Measurements from ENCODE around the gene CLEC16A.

CLEC16A gene

GRCh38 chr16:11171757-11172299 lies 227.5 kb downstream of the CLEC16A start:
- no peak for DNase-seq (ENCODE audit: low read depth in 1 of 2, low spot score in 1 of 2)
- in situ Hi-C loops (cut with HindIII; ENCODE audit: low pct_unique_long_range_greater_than_20kb, low sequenced_read_pairs): no loop called here
- TF ChIP-seq JUND (IDR thresholded peaks at IDR 0.05; ENCODE audit: low read depth): no peak

DNA sequence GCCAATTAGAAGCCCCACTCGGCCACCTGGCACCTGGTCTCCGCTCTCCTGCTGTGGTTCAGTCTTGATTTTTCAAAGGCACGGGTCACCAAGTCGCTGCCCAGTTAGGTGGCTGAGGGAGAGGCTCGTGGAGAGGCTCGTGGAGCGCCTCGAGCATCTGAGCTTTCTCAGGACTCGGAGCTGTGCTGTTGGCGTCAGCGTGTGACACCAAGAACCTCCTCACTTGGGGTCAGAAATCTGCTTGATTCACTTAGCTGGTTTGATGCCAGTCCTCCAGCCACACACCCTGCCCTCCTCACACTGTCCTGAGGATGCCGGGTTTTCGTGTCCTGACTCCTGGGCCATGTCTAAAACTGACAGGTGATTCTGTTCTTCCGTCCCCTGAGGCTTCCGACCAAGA lies 229.1 kb downstream of the CLEC16A start:
- DNase-seq (ENCODE audit: low read depth in 1 of 2, low spot score in 1 of 2): no peak
- TF ChIP-seq JUND (IDR thresholded peaks at IDR 0.05; ENCODE audit: low read depth): no peak
- in situ Hi-C loops (cut with HindIII; ENCODE audit: low pct_unique_long_range_greater_than_20kb, low sequenced_read_pairs): no loop called here

DNA sequence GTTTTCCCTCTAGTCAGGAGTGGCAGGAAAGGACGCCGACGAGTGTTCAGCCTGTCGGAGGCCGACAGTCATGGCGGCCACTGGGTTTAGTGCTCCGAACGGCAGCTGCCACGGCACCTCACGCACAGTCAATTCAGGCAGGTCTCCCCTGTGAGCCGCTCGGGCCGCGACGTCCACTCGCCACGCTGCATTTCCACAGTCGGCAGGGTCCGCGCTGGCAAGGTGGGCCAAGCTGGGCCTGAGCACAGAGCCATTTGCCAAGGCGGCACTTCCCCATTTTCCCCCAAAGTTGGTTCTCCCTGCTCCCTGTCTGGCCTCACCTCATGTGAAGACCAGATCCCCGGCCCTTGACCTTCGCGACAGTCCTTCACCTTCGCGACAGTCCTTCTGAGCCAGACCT lies 229.8 kb downstream of the CLEC16A start:
- no peak for DNase-seq (ENCODE audit: low read depth in 1 of 2, low spot score in 1 of 2)
- in situ Hi-C loops (cut with HindIII; ENCODE audit: low pct_unique_long_range_greater_than_20kb, low sequenced_read_pairs): no loop called here
- no peak for TF ChIP-seq JUND (IDR thresholded peaks at IDR 0.05; ENCODE audit: low read depth)

DNA sequence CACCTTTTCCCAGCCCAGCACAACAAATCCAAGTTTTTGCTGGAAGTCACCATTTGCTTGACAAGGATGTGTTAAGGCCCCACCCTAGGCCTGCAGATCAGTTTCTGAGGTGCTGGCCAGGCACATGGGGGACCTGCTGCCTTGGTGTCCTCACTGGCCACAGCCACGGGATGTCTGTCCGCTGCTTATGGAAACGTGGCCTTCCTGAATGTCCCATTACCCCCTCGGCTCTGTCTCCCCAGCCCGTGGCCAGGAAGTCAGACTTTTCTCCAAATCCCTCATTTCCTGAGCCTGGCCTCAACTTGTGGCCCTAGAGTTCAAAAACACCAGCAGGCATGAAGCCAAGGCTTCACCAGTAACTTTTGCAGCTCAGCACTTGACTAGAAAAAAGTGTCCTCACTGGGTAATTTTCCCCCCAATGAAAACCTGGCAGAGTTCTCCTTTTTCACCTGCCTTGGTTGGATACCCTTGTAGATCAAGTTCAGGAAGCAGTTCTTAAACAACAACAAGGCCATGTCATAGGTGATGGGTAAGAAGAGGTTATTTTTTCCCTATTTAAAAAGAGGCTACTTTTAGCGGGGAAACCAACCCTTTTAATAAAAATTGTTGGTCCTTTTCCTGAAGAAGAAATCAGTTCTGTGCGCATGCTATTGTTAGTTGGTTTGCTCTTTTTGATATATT lies 230.9 kb downstream of the CLEC16A start:
- in situ Hi-C loops (cut with HindIII; ENCODE audit: low pct_unique_long_range_greater_than_20kb, low sequenced_read_pairs): no loop called here

GRCh38 chr16:11175787-11176341 lies 231.5 kb downstream of the CLEC16A start:
- no peak for DNase-seq (ENCODE audit: low read depth in 1 of 2, low spot score in 1 of 2)
- in situ Hi-C loops (cut with HindIII; ENCODE audit: low pct_unique_long_range_greater_than_20kb, low sequenced_read_pairs): no loop called here

More for the DNA sequence above, 230.9 kb downstream of the CLEC16A start:
- no peak for DNase-seq (ENCODE audit: low read depth in 1 of 2, low spot score in 1 of 2)
- TF ChIP-seq JUND (IDR thresholded peaks at IDR 0.05; ENCODE audit: low read depth): no peak

GRCh38 chr16:11177578-11178160 lies 233.3 kb downstream of the CLEC16A start:
- DNase-seq (ENCODE audit: low read depth in 1 of 2, low spot score in 1 of 2): no peak
- in situ Hi-C loops (cut with HindIII; ENCODE audit: low pct_unique_long_range_greater_than_20kb, low sequenced_read_pairs): no loop called here
- no peak for TF ChIP-seq JUND (IDR thresholded peaks at IDR 0.05; ENCODE audit: low read depth)

More at GRCh38 chr16:11175787-11176341, 231.5 kb downstream of the CLEC16A start:
- TF ChIP-seq JUND (IDR thresholded peaks at IDR 0.05; ENCODE audit: low read depth): no peak

DNA sequence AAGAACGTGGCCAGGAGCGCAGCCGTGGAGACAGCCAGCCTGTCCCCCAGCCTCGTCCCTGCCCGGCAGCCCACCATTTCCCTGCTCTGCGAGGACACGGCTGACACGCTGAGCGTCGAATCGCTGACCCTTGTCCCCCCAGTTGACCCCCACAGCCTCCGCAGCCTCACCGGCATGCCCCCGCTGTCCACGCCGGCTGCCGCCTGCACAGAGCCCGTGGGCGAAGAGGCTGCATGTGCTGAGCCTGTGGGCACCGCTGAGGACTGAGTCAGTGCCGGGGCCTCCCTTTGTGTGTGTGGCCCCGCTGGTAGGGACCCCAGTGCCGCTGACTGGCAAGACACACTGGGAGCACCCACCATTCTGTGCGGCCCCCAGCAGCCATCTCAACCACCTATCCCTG lies 234.1 kb downstream of the CLEC16A start:
- no peak for TF ChIP-seq JUND (IDR thresholded peaks at IDR 0.05; ENCODE audit: low read depth)
- DNase-seq (ENCODE audit: low read depth in 1 of 2, low spot score in 1 of 2): no peak
- in situ Hi-C loops (cut with HindIII; ENCODE audit: low pct_unique_long_range_greater_than_20kb, low sequenced_read_pairs): no loop called here

DNA sequence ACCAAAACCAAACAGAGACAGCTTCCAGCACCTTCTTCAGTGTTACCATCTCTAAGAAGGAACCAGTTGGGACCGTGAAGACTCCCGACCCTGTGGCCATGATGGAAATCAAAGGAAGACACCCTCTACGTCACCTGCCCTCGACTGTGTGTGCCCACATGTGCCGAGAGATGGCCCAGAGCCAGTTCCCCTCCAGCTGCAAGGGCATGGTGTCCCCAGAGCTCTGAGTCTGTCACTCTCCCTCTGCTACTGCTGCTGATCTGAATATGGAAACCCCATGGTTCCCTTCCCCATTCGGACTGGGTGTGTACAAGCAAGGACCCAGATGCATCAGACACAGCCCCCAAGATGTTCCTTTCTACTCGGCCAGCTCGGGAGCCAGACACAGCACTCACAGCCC lies 235.2 kb downstream of the CLEC16A start:
- no peak for TF ChIP-seq JUND (IDR thresholded peaks at IDR 0.05; ENCODE audit: low read depth)
- in situ Hi-C loops (cut with HindIII; ENCODE audit: low pct_unique_long_range_greater_than_20kb, low sequenced_read_pairs): no loop called here
- DNase-seq (ENCODE audit: low read depth in 1 of 2, low spot score in 1 of 2): no peak

GRCh38 chr16:11180489-11180888 lies 236.1 kb downstream of the CLEC16A start:
- DNase-seq (ENCODE audit: low read depth in 1 of 2, low spot score in 1 of 2): no peak
- no peak for TF ChIP-seq JUND (IDR thresholded peaks at IDR 0.05; ENCODE audit: low read depth)
- in situ Hi-C loops (cut with HindIII; ENCODE audit: low pct_unique_long_range_greater_than_20kb, low sequenced_read_pairs): no loop called here

DNA sequence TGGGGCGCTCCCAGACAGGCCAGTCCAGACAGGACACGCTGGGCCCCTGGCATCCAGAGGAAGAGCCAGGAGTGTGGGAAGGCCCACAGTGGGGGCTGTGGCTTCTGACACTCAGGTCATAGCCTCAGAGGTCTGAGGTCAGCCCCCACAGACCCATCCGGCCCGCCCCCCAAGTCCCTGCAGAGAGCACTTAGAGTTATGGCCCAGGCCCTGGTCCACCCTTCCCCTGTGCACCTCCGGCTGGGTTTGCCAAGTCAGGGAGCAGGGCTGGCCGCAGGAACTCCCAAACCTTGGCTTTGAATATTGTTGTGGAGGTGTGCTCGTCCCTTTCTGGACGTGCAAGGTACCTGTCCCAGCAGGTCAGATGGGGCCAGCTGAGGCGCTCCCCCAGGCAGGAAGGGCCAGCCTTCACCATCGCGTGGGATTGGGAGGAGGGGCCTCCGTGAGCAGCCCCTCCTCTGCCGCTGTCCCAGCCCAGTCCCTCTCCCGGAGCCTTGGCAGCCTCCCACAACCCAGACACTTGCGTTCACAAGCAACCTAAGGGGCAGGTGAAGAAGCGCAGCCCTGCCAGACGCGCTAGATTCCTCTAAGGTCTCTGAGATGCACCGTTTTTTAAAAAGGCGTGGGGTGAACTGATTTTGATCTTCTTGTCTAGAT lies 237.0 kb downstream of the CLEC16A start:
- TF ChIP-seq JUND (IDR thresholded peaks at IDR 0.05; ENCODE audit: low read depth): no peak
- DNase-seq (ENCODE audit: low read depth in 1 of 2, low spot score in 1 of 2): no peak
- in situ Hi-C loops (cut with HindIII; ENCODE audit: low pct_unique_long_range_greater_than_20kb, low sequenced_read_pairs): no loop called here

DNA sequence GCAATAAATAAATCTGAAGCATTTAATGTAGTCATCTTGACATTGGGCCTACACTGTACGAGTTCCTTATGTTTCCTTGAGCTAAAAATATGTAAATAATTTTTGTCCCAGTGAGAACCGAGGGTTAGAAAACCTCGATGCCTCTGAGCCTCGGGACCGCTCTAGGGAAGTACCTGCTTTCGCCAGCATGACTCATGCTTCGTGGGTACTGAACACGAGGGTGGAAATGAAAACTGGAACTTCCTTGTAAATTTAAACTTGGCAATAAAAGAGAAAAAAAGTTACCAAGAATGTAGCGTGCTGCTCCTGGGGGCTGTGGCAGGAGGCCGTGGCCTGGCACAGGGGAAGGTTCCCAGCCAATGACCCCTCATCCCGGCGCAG lies 237.5 kb downstream of the CLEC16A start:
- DNase-seq (ENCODE audit: low read depth in 1 of 2, low spot score in 1 of 2): no peak
- no peak for TF ChIP-seq JUND (IDR thresholded peaks at IDR 0.05; ENCODE audit: low read depth)
- in situ Hi-C loops (cut with HindIII; ENCODE audit: low pct_unique_long_range_greater_than_20kb, low sequenced_read_pairs): no loop called here

- in situ Hi-C loops (cut with HindIII; ENCODE audit: low pct_unique_long_range_greater_than_20kb, low sequenced_read_pairs): no loop called here
- DNase-seq (ENCODE audit: low read depth in 1 of 2, low spot score in 1 of 2): no peak
- TF ChIP-seq JUND (IDR thresholded peaks at IDR 0.05; ENCODE audit: low read depth): no peak
Observed at GRCh38 chr16:11182411-11182810, 238.0 kb downstream of the CLEC16A start.
